NK-92 (cell line): ENCODE measurements around the gene ATE1.
"Not testable (repeated sequence)": the region's sequence is repeated elsewhere in the genome, so short reads cannot be mapped to it uniquely, and the experiment has no call there.

Experiments used
- DNase-seq: peaks from one replicate; lab custom pipeline; 2025; ENCODE audit not compliant: unreplicated experiment; lab: John Stamatoyannopoulos, UW

ATE1 gene

GRCh38 chr10:121927841-121928527 is at the start of gene ATE1:
Gene ATE1 (minus strand): TSS chr10:121928031. CDS start chr10:121927949, 82 bp downstream.
- no peak for DNase-seq

DNA sequence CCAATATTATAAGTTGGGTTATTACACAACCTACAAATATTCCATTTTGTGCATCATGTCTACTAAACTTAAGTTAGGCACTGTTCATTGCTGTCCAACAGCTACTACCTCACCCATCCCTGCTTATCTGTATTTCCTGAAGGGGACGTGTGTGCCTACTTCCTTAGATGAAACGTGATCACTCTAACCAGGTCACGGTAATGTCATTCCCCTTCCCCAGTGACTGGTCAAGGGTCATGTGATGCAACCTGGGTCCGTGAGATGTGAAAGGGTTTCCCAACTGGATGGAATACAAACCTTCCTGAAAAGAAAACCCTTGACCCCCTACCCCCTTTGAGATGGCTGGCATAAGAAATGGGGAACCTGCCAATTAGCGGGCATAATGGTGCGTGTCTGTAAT is 48.8 kb upstream of the ATE1 start:
- DNase-seq: no peak

GRCh38 chr10:121975295-121976086 is 47.7 kb upstream of the ATE1 start:
- DNase-seq: no peak

DNA sequence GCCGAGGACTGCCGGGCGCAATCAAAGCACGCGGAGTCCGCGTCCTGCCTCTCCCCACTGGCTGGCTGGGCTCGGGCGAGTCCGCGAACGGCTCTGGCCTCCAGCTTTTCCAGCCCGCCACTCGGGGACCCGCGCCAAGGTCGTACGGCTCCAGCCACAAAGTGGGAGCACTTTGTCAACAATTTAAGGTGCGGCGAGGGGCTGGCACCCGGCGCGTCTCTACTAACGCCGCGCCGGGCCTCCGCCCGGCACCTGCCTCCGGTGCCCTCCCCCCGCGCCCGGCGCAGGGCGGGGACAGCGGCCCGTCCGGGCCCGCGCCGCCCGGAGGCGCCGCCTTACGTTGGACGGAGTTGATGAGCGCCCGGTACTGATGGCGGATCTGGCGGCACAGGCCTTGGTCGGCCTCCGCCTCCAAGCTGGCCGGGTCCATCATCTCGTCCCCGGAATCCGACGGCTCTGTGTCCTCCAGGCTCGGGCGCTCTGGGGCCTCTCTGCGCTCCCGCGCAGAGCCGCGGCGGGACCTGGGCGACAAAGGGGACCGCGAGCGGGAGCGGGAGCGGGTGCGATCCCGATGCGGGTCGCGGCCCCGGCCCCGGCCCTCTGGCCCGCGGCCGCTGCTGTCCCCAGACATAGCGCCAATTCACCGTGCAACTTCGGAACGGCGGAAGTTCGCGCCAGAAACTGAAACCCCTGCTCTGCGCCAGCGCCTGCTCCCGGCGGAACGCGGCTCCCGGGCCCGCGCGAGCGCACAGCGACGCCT is 46.9 kb upstream of the ATE1 start, which contains the start of gene NSMCE4A:
NSMCE4A (minus strand) TSS at position 683 of the 760 bp plus-strand sequence; CDS start at position 631, 52 bp downstream.
- no peak for DNase-seq

GRCh38 chr10:121974019-121974534 is 46.2 kb upstream of the ATE1 start:
- DNase-seq: no peak

DNA sequence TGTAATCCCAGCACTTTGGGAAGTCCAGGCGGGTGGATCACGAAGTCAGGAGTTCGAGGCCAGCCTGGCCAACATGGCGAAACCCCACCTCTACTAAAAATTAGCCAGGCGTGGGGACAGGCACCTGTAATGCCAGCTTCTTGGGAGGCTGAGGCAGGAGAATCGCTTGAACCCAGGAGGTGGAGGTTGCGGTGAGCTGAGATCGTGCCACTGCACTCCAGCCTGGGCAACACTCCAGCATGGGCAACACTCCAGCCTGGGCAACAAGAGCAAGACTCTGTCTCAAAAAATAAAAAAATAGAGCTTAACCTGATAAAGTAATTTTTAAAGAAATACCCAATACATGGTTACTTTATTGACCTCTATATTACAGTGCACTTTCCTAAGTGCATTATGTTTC is 41.3 kb upstream of the ATE1 start:
- not testable (repeated sequence) for DNase-seq

DNA sequence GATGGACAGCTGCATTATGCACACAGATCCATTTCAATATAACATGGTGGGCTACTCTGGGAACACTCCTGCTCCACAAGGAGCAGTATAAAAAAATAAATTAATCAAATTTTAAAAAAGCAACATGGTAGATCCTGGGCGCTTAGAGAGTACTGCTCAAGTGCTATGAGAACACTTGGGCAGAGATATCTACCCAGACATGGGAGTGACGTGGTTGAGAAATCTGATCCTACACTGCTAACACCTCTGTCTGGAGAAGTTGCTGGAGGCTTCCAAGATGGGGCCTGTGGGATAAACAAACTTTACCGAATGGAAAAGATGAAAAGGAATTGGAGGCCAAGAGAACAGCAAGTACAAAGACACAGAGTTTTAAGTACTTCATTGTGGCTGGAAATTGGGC is 38.2 kb upstream of the ATE1 start:
- DNase-seq: no peak

DNA sequence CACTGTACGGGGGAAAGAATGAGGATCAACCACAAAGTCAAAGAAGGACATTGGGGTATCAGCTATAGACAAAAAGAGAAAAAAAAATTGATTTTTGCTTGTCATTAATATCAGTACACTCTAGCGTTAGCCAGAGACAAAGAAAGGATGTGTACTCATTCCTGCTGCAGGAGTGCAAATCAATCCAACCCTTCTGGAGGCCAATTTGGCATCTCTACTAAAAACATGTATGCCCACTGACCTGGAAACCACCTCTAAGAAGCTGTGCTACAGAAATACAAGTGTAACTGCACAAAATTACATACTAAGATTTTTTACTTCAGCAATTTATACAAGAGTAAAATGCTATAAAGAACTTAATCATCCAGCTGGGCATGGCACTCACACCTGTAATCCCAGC is 33.6 kb upstream of the ATE1 start:
- DNase-seq: no peak

DNA sequence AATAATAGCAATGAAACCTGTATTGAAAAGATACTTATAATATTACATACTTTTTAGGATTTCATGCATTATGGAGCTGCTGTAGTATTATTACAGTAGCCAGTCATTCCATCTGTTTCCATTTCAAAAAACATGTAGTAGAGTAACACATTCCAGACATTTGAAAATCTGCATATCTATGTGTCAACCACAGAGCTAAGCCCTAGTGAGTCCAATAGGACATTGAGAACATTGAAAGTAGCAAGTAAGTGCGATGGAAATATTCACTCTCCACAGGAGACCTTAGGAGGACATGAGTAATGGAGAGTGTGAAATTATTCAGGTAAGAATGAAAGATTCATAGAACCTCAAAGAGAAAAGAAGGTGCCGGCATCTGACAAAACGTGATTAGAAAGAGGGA is 31.8 kb upstream of the ATE1 start:
- DNase-seq: no peak

- no peak for DNase-seq
Measured at GRCh38 chr10:121956111-121957061, 28.6 kb upstream of the ATE1 start.

DNA sequence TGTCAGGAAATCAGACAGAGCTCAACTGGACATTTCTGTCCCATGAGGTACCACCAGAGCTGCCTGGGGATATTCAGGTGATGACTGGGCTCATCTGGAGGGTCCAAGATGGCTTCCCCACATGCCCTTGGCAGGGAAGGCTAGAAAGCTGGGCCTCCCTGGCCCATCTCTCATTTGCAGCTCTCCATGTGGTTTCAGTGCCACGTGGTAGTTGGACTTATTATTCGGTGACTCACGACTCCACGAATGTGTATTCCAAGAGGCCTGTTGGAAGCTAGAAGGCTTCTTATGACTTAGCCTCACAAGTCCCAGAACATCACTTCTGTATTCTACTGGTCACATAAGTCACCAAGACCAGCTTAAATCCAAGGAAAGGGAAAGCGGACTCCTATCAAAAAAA is 24.4 kb upstream of the ATE1 start:
- DNase-seq: no peak

DNA sequence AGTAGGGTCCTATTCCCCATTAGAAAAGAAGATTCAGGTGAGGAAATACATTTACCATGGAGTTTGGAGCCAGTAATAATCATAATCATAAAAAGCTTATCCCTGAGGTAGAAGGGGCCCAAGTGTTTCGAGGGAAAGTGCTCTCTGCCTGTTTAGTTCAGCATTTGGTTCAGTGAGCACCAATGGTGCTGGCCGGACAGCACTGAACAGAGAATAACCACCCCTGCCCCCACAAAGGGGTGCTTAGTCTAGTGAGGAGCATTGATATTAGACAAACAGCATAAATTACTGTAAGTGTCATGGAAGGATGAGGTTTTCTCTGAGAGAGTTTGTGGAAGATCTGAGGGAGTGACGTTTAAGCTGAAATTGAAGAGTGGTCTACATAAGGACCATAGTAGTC is 21.6 kb upstream of the ATE1 start:
- no peak for DNase-seq

GRCh38 chr10:121949049-121949448 is 21.2 kb upstream of the ATE1 start:
- DNase-seq: no peak

- DNase-seq: no peak
Measured at GRCh38 chr10:121947343-121948330, 19.8 kb upstream of the ATE1 start.

- no peak for DNase-seq
Measured at GRCh38 chr10:121942749-121943416, 15.1 kb upstream of the ATE1 start.

GRCh38 chr10:121941532-121941931 is 13.7 kb upstream of the ATE1 start:
- DNase-seq: no peak

DNA sequence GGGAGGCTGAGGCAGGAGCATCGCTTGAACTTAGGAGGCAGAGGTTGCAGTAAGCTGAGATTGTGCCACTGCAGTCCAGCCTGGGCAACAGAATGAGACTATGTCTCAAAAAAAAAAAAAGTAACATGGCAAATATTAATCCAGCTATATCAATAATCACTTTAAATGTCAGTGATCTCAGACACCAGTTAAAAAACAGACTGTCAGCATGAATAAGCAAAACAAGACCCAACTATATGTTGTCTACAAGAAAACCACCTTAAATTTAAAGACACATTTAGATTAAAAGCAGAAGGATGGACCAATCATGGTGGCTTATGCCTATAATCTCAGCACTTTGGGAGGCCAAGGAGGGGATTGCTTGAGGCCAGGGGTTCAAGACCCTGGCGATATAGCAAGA is 8.5 kb upstream of the ATE1 start:
- no peak for DNase-seq

DNA sequence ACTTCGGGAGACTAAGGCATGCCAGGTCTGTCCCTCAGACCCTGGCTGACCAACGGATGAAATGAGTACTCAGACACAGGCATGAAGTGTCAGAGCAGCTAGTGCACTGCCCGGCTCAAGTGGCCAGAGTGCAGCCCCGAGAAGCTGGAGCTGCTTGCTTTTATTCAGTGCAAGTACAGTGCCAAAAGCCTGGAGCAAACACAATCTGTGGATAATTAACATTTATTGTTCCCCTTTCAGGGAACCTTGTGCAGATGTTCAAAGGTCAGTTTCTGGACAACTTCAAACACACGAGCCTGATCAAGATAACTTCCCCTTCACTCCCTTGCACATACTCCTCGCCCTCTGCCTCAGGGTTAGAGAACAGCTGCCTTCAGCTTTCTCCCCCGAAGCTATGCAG is 7.9 kb upstream of the ATE1 start:
- no peak for DNase-seq
